Measurements from ENCODE around the gene CTH. TPM values are rescaled to one million over a fixed set of nuclear protein-coding genes. Genes with fewer than 3 reads are reported as not detected.

CTH gene
- polyA plus RNA-seq, 6 donors from 2014 or later = 0.74 to 2.2 (median 1.7) TPM; not detected in 1

- H3K27me3 Mint-ChIP-seq = no peaks in the 10 kb centered on the region
- ATAC-seq (ENCODE audit: low read depth in 2 of 2) = no peak
- no peaks in the 10 kb centered on the region for H3K4me1 Mint-ChIP-seq
- H3K4me3 Mint-ChIP-seq = no peak overlapping the region
- peaks cover 0 to 10% of the 10 kb centered on the region in 2 donors for H3K36me3 Mint-ChIP-seq
- H3K9me3 Mint-ChIP-seq = no peaks in the 10 kb centered on the region
- H3K27ac Mint-ChIP-seq = no peak overlapping the region
- DNase-seq = no peak
Measured at GRCh38 chr1:70426154-70427131, 15.4 kb downstream of the CTH start.

- Mint-ChIP-seq H3K36me3 (peaks cover 12 to 22% of the 10 kb centered on the region in 2 donors), H3K27ac (no peak overlapping the region), H3K27me3 (no peaks in the 10 kb centered on the region), H3K4me3 (no peak overlapping the region), H3K9me3 (no peaks in the 10 kb centered on the region), H3K4me1 (no peaks in the 10 kb centered on the region)
- ATAC-seq (ENCODE audit: low read depth in 2 of 2) = no peak
- no peak for DNase-seq
Measured at GRCh38 chr1:70427976-70428375, 16.9 kb downstream of the CTH start.

- Mint-ChIP-seq H3K27ac (no peak overlapping the region), H3K36me3 (peaks cover 15 to 24% of the 10 kb centered on the region in 2 donors), H3K4me1 (no peaks in the 10 kb centered on the region), H3K9me3 (no peaks in the 10 kb centered on the region), H3K27me3 (no peaks in the 10 kb centered on the region), H3K4me3 (no peak overlapping the region)
- no peak for DNase-seq
- no peak for ATAC-seq (ENCODE audit: low read depth in 2 of 2)
Measured at GRCh38 chr1:70429219-70429618, 18.2 kb downstream of the CTH start.

- H3K36me3 Mint-ChIP-seq = peaks cover 15 to 24% of the 10 kb centered on the region in 2 donors
- H3K9me3 Mint-ChIP-seq = no peaks in the 10 kb centered on the region
- H3K4me3 Mint-ChIP-seq = no peak overlapping the region
- H3K27ac Mint-ChIP-seq = no peak overlapping the region
- ATAC-seq (ENCODE audit: low read depth in 2 of 2) (no peak), DNase-seq (no peak)
- no peaks in the 10 kb centered on the region for H3K27me3 Mint-ChIP-seq
- no peaks in the 10 kb centered on the region for H3K4me1 Mint-ChIP-seq
Measured at GRCh38 chr1:70429757-70430156, 18.7 kb downstream of the CTH start.

- no peak for DNase-seq
- no peaks in the 10 kb centered on the region for H3K4me1 Mint-ChIP-seq
- no peak for ATAC-seq (ENCODE audit: low read depth in 2 of 2)
- no peak overlapping the region for H3K27ac Mint-ChIP-seq
- no peaks in the 10 kb centered on the region for H3K9me3 Mint-ChIP-seq
- no peak overlapping the region for H3K4me3 Mint-ChIP-seq
- H3K36me3 Mint-ChIP-seq = peaks cover 15 to 29% of the 10 kb centered on the region in 2 donors
- no peaks in the 10 kb centered on the region for H3K27me3 Mint-ChIP-seq
Measured at GRCh38 chr1:70431317-70431716, 20.2 kb downstream of the CTH start.

GRCh38 chr1:70431874-70432273 lies 20.8 kb downstream of the CTH start:
- Mint-ChIP-seq H3K27ac (no peak overlapping the region), H3K27me3 (no peaks in the 10 kb centered on the region), H3K4me3 (no peak overlapping the region), H3K4me1 (no peaks in the 10 kb centered on the region), H3K36me3 (peaks cover 15 to 29% of the 10 kb centered on the region in 2 donors), H3K9me3 (no peaks in the 10 kb centered on the region)
- DNase-seq = no peak
- no peak for ATAC-seq (ENCODE audit: low read depth in 2 of 2)

- Mint-ChIP-seq H3K4me1 (no peaks in the 10 kb centered on the region), H3K4me3 (no peak overlapping the region), H3K27me3 (no peaks in the 10 kb centered on the region), H3K27ac (no peak overlapping the region), H3K9me3 (no peaks in the 10 kb centered on the region), H3K36me3 (peaks cover 15 to 37% of the 10 kb centered on the region in 2 donors)
- DNase-seq = no peak
- no peak for ATAC-seq (ENCODE audit: low read depth in 2 of 2)
Measured at GRCh38 chr1:70434253-70434859, 23.3 kb downstream of the CTH start.

GRCh38 chr1:70436622-70437251 lies 25.7 kb downstream of the CTH start:
- ATAC-seq (ENCODE audit: low read depth in 2 of 2) = no peak
- Mint-ChIP-seq H3K27ac (no peak overlapping the region), H3K9me3 (no peaks in the 10 kb centered on the region), H3K36me3 (peaks cover 15 to 35% of the 10 kb centered on the region in 2 donors), H3K4me3 (no peak overlapping the region), H3K4me1 (no peaks in the 10 kb centered on the region), H3K27me3 (no peaks in the 10 kb centered on the region)
- no peak for DNase-seq

GRCh38 chr1:70438529-70438928 lies 27.5 kb downstream of the CTH start:
- Mint-ChIP-seq H3K27ac (no peak overlapping the region), H3K27me3 (no peaks in the 10 kb centered on the region)

GRCh38 chr1:70440642-70441391 lies 29.7 kb downstream of the CTH start:
- Mint-ChIP-seq H3K36me3 (peaks cover 0 to 17% of the 10 kb centered on the region in 2 donors), H3K4me3 (no peak overlapping the region), H3K27me3 (no peaks in the 10 kb centered on the region), H3K4me1 (no peaks in the 10 kb centered on the region), H3K27ac (no peak overlapping the region), H3K9me3 (no peaks in the 10 kb centered on the region)
- ATAC-seq (ENCODE audit: low read depth in 2 of 2) = no peak
- no peak for DNase-seq

More at GRCh38 chr1:70438529-70438928, 27.5 kb downstream of the CTH start:
- Mint-ChIP-seq H3K4me1 (no peaks in the 10 kb centered on the region), H3K4me3 (no peak overlapping the region), H3K9me3 (no peaks in the 10 kb centered on the region), H3K36me3 (peaks cover 0 to 23% of the 10 kb centered on the region in 2 donors)
- DNase-seq (no peak), ATAC-seq (ENCODE audit: low read depth in 2 of 2) (no peak)

GRCh38 chr1:70441392-70442035 lies 30.4 kb downstream of the CTH start:
- DNase-seq (no peak), ATAC-seq (ENCODE audit: low read depth in 2 of 2) (no peak)
- Mint-ChIP-seq H3K36me3 (peaks cover 0 to 17% of the 10 kb centered on the region in 2 donors), H3K9me3 (no peaks in the 10 kb centered on the region), H3K27me3 (no peaks in the 10 kb centered on the region), H3K4me1 (no peaks in the 10 kb centered on the region), H3K4me3 (no peak overlapping the region), H3K27ac (no peak overlapping the region)

GRCh38 chr1:70442490-70442889 lies 31.4 kb downstream of the CTH start:
- Mint-ChIP-seq H3K9me3 (no peaks in the 10 kb centered on the region), H3K4me1 (no peaks in the 10 kb centered on the region), H3K27me3 (no peaks in the 10 kb centered on the region), H3K4me3 (no peak overlapping the region), H3K27ac (no peak overlapping the region), H3K36me3 (peaks cover 0 to 15% of the 10 kb centered on the region in 2 donors)
- no peak for DNase-seq
- ATAC-seq (ENCODE audit: low read depth in 2 of 2) = no peak

GRCh38 chr1:70443739-70444138 lies 32.7 kb downstream of the CTH start:
- ATAC-seq (ENCODE audit: low read depth in 2 of 2) (no peak), DNase-seq (no peak)
- Mint-ChIP-seq H3K4me3 (no peak overlapping the region), H3K27ac (no peak overlapping the region), H3K4me1 (no peaks in the 10 kb centered on the region), H3K27me3 (no peaks in the 10 kb centered on the region), H3K36me3 (peaks cover 0 to 6% of the 10 kb centered on the region in 2 donors), H3K9me3 (no peaks in the 10 kb centered on the region)
